Right lobe of liver (tissue), 6 donors: ENCODE results near the gene PEF1. TPM values are rescaled to one million over a fixed set of nuclear protein-coding genes. Genes with fewer than 3 reads are reported as not detected.
A peak's percentile ranks its signal among the peaks of the same experiment; 100 is the strongest.

Experiments used
- ATAC-seq, 4 donors: fragments of 200-7000 bp; cut with Tn5 transposase; one replicate each; pipeline ENCODE4 v1.9.1; 2020; ENCODE audit warnings: mild to moderate bottlenecking in 4 of 4, moderate library complexity in 4 of 4
- DNase-seq, 3 donors: peaks; one replicate each; pipeline ENCODE4 v3.0.0-alpha.2; 2020
- H3K27ac ChIP-seq, 3 donors: fragments of 200-600 bp; one replicate each; pipeline ENCODE4 v1.8.0; 2022
- H3K27me3 ChIP-seq, 2 donors: fragments of 200-600 bp; one replicate each; pipeline ENCODE4 v1.8.0; 2022
- H3K36me3 ChIP-seq, 4 donors: fragments of 200-600 bp; sonication (generic) in 1 of 4; one replicate each; pipeline versions ENCODE4 v1.5.1 to v1.8.0; 2017 to 2022; ENCODE audit warnings: control low read depth in 1 of 4
- H3K4me1 ChIP-seq, 4 donors: fragments of 200-600 bp; sonication (generic) in 1 of 4; one replicate each; pipeline versions ENCODE4 v1.5.1 to v1.8.0; 2017 to 2022; ENCODE audit warnings: control low read depth in 1 of 4
- H3K4me3 ChIP-seq, 3 donors: fragments of 200-600 bp; one replicate each; pipeline ENCODE4 v1.8.0; 2022
- H3K9me3 ChIP-seq, 4 donors: fragments of 200-600 bp; sonication (generic) in 1 of 4; one replicate each; pipeline versions ENCODE4 v1.5.1 to v1.8.0; 2017 to 2022; ENCODE audit warnings: control low read depth in 1 of 4
- CTCF ChIP-seq, 4 donors: fragments of 200-600 bp in 3 of 4; fragments of 450-650 bp in 1 of 4; IDR thresholded peaks; one replicate each; pipeline versions ENCODE4 v1.5.1 to v1.8.0; 2016 to 2022; ENCODE audit warnings: antibody characterized with exemption in 4 of 4, mild to moderate bottlenecking in 2 of 4
- POLR2A ChIP-seq: fragments of 450-650 bp; IDR thresholded peaks from one replicate; pipeline ENCODE4 v1.6.1; 2017; ENCODE audit warnings: antibody characterized with exemption, mild to moderate bottlenecking
- WGBS: methylation state at CpG from one replicate; pipeline ENCODE4 v1.1.6; 2018; ENCODE audit warnings: low coverage, low lambda C conversion rate; ENCODE audit not compliant: insufficient coverage; ENCODE audit errors: missing lambda C conversion rate; 5-methylcytosine and 5-hydroxymethylcytosine counted together
- intact Hi-C, 2 donors: fragments of 100-400 bp; cut with DNase I; formaldehyde crosslinking; loops; one replicate each; pipeline versions ENCODE4 v1.11.2 to v1.14.1; 2022
- total RNA-seq, 6 experiments: library from RNA; depleted of rRNA in 2 of 6; stranded (reverse); fragments of >200 nt in 2 of 6; fragmentation: NEBNext Ultra II Directional in 3 of 6; extraction: Animal tissue kit (Norgen Biotek cat#: 25700) in 3 of 6; gene quantifications; one replicate each; pipeline versions ENCODE4 v1.1.0 to v1.2.4, GENCODE V29; 2016 to 2023
- donor health status: DM: no; HTN: yes; CAD: no.
- donor health status: DM: no; HTN: no; CAD: no.
- donor health status: DM: no; HTN: no; CAD: no.
- donor health status: DM: no; HTN: yes; CAD: no.
- donor health status: DM: no; HTN: yes; CAD: no.

PEF1 gene
- total RNA-seq, 6 experiments from 2014 or later = 23.9 to 47.5 (median 32.5) TPM

GRCh38 chr1:31583082-31583994 lies 61.3 kb downstream of the PEF1 start:
- intact Hi-C loops = no loop called here
- H3K9me3 ChIP-seq = no peaks in the 10 kb centered on the region
- DNase-seq (no peak), ATAC-seq (no peak)
- no peaks in the 10 kb centered on the region for H3K27me3 ChIP-seq
- peaks cover 0 to 6% (median 0%) of the 10 kb centered on the region in 4 donors for H3K4me1 ChIP-seq
- 38% methylated on average over 3 of the region's 16 CpGs for WGBS
- TF ChIP-seq POLR2A (no peak), CTCF (IDR thresholded peaks at IDR 0.05) (no peak)
- H3K36me3 ChIP-seq = no peaks in the 10 kb centered on the region
- no peak overlapping the region for H3K4me3 ChIP-seq
- H3K27ac ChIP-seq = peak overlapping the region; percentile 15 to 47 (median 43)

- Histone ChIP-seq H3K36me3 (no peaks in the 10 kb centered on the region), H3K4me3 (no peak overlapping the region), H3K27ac (peak overlapping the region in 2 of 3 donors; percentile 8 to 22), H3K9me3 (no peaks in the 10 kb centered on the region), H3K4me1 (no peaks in the 10 kb centered on the region), H3K27me3 (no peaks in the 10 kb centered on the region)
- intact Hi-C loops = no loop called here
- WGBS = 79% methylated on average over 10 of the region's 12 CpGs
- ATAC-seq = no peak
- DNase-seq = no peak
- no peak for TF ChIP-seq POLR2A
- TF ChIP-seq CTCF (IDR thresholded peaks at IDR 0.05) = no peak
Observed at GRCh38 chr1:31581821-31582810, 62.6 kb downstream of the PEF1 start.

- H3K4me1 ChIP-seq = no peaks in the 10 kb centered on the region
- WGBS = 66% methylated on average over 11 of the region's 15 CpGs
Observed at GRCh38 chr1:31580891-31581603, 63.6 kb downstream of the PEF1 start.

More at GRCh38 chr1:31580891-31581603, 63.6 kb downstream of the PEF1 start:
- intact Hi-C loops = no loop called here
- ATAC-seq (no peak), DNase-seq (no peak)
- TF ChIP-seq CTCF (IDR thresholded peaks at IDR 0.05) = no peak
- Histone ChIP-seq H3K4me3 (no peak overlapping the region), H3K36me3 (no peaks in the 10 kb centered on the region), H3K27ac (peak overlapping the region in 2 of 3 donors; percentile 18 to 54), H3K27me3 (no peaks in the 10 kb centered on the region), H3K9me3 (no peaks in the 10 kb centered on the region)
